ENCODE results near the gene UBR3. TPM values are rescaled to one million over a fixed set of nuclear protein-coding genes. Genes with fewer than 3 reads are reported as not detected.
A peak's percentile ranks its signal among the peaks of the same experiment; 100 is the strongest.

The UBR3 gene
- total RNA-seq, 1 experiment from 2014 or later = 30.0 TPM

GRCh38 chr2:169978402-169979017, 151.3 kb downstream of the UBR3 start:
- POLR2A ChIA-PET = no interaction called here
- peaks cover 26% of the 10 kb centered on the region for H3K36me3 Mint-ChIP-seq (ENCODE audit: insufficient read depth, unreplicated experiment)

GRCh38 chr2:169979025-169979424, 151.8 kb downstream of the UBR3 start:
- no peak overlapping the region for H3K4me3 Mint-ChIP-seq (ENCODE audit: unreplicated experiment)
- TF ChIP-seq CTCF (IDR thresholded peaks at IDR 0.05; ENCODE audit: unreplicated experiment) = no peak

More at GRCh38 chr2:169978402-169979017, 151.3 kb downstream of the UBR3 start:
- Mint-ChIP-seq H3K4me3 (ENCODE audit: unreplicated experiment) (no peak overlapping the region), H3K27me3 (ENCODE audit: insufficient read depth, unreplicated experiment) (no peaks in the 10 kb centered on the region), H3K4me1 (ENCODE audit: insufficient read depth, unreplicated experiment) (no peaks in the 10 kb centered on the region), H3K9me3 (ENCODE audit: unreplicated experiment) (peaks cover 39% of the 10 kb centered on the region), H3K27ac (ENCODE audit: low read depth, unreplicated experiment) (no peak overlapping the region)
- intact Hi-C loops (cut with micrococcal nuclease) = no loop called here
- CTCF ChIA-PET = no interaction called here
- no TSS peak for BruUV-seq (replicated peaks)
- TF ChIP-seq CTCF (IDR thresholded peaks at IDR 0.05; ENCODE audit: unreplicated experiment) = no peak
- DNase-seq (ENCODE audit: unreplicated experiment) = no peak

GRCh38 chr2:169980001-169980400, 152.7 kb downstream of the UBR3 start:
- Mint-ChIP-seq H3K4me3 (ENCODE audit: unreplicated experiment) (no peak overlapping the region), H3K4me1 (ENCODE audit: insufficient read depth, unreplicated experiment) (no peaks in the 10 kb centered on the region), H3K9me3 (ENCODE audit: unreplicated experiment) (peaks cover 28% of the 10 kb centered on the region), H3K36me3 (ENCODE audit: insufficient read depth, unreplicated experiment) (peaks cover 23% of the 10 kb centered on the region), H3K27ac (ENCODE audit: low read depth, unreplicated experiment) (no peak overlapping the region), H3K27me3 (ENCODE audit: insufficient read depth, unreplicated experiment) (no peaks in the 10 kb centered on the region)
- intact Hi-C loops (cut with micrococcal nuclease) = no loop called here
- TF ChIP-seq CTCF (IDR thresholded peaks at IDR 0.05; ENCODE audit: unreplicated experiment) = no peak
- no peak for DNase-seq (ENCODE audit: unreplicated experiment)
- BruUV-seq (replicated peaks) = no TSS peak
- ChIA-PET CTCF (no interaction called here), POLR2A (interaction anchor here (0.6 kb wide), 1 partner anchor 11 kb away, joined by 3 read pairs; no protein-coding TSS in a partner anchor)

More at GRCh38 chr2:169979025-169979424, 151.8 kb downstream of the UBR3 start:
- no peaks in the 10 kb centered on the region for H3K4me1 Mint-ChIP-seq (ENCODE audit: insufficient read depth, unreplicated experiment)
- ChIA-PET POLR2A (no interaction called here), CTCF (no interaction called here)
- no TSS peak for BruUV-seq (replicated peaks)
- no peak overlapping the region for H3K27ac Mint-ChIP-seq (ENCODE audit: low read depth, unreplicated experiment)
- H3K9me3 Mint-ChIP-seq (ENCODE audit: unreplicated experiment) = peaks cover 37% of the 10 kb centered on the region
- H3K36me3 Mint-ChIP-seq (ENCODE audit: insufficient read depth, unreplicated experiment) = peaks cover 23% of the 10 kb centered on the region
- intact Hi-C loops (cut with micrococcal nuclease) = no loop called here
- H3K27me3 Mint-ChIP-seq (ENCODE audit: insufficient read depth, unreplicated experiment) = no peaks in the 10 kb centered on the region
- DNase-seq (ENCODE audit: unreplicated experiment) = peak; percentile 14

- H3K9me3 Mint-ChIP-seq (ENCODE audit: unreplicated experiment) = peaks cover 22% of the 10 kb centered on the region
- no peak overlapping the region for H3K4me3 Mint-ChIP-seq (ENCODE audit: unreplicated experiment)
- ChIA-PET POLR2A (interaction anchor here (0.6 kb wide), 1 partner anchor 11 kb away, joined by 3 read pairs; no protein-coding TSS in a partner anchor), CTCF (no interaction called here)
- intact Hi-C loops (cut with micrococcal nuclease) = no loop called here
- no peaks in the 10 kb centered on the region for H3K27me3 Mint-ChIP-seq (ENCODE audit: insufficient read depth, unreplicated experiment)
- peaks cover 20% of the 10 kb centered on the region for H3K36me3 Mint-ChIP-seq (ENCODE audit: insufficient read depth, unreplicated experiment)
- no peak for TF ChIP-seq CTCF (IDR thresholded peaks at IDR 0.05; ENCODE audit: unreplicated experiment)
- DNase-seq (ENCODE audit: unreplicated experiment) = no peak
- no peak overlapping the region for H3K27ac Mint-ChIP-seq (ENCODE audit: low read depth, unreplicated experiment)
- H3K4me1 Mint-ChIP-seq (ENCODE audit: insufficient read depth, unreplicated experiment) = no peaks in the 10 kb centered on the region
- BruUV-seq (replicated peaks) = no TSS peak
Measured at GRCh38 chr2:169980643-169981042, 153.4 kb downstream of the UBR3 start.

Measured in MCF 10A (cell line).